OCI-LY3 (cell line): Measurements from ENCODE around the gene ZMYND19.

Experiments
- EZH2phosphoT487 ChIP-seq: fragments of 200-600 bp; shearing (Covaris generic); IDR thresholded peaks from 2 replicates; pipeline ENCODE4 v1.6.1; 2018; ENCODE audit warnings: antibody characterized with exemption, mixed run types, low read depth
- TF ChIP-seq, protein P1 (sequence below): fragments of 200-600, 300-600 bp; sonication (generic); IDR thresholded peaks from 2 replicates; pipeline ENCODE4 v1.5.1; 2014; ENCODE audit warnings: antibody characterized with exemption, low read length, low read depth

GRCh38 chr9:137544176-137544760 is 46.0 kb downstream of the ZMYND19 start:
- TF ChIP-seq, protein P1, sequence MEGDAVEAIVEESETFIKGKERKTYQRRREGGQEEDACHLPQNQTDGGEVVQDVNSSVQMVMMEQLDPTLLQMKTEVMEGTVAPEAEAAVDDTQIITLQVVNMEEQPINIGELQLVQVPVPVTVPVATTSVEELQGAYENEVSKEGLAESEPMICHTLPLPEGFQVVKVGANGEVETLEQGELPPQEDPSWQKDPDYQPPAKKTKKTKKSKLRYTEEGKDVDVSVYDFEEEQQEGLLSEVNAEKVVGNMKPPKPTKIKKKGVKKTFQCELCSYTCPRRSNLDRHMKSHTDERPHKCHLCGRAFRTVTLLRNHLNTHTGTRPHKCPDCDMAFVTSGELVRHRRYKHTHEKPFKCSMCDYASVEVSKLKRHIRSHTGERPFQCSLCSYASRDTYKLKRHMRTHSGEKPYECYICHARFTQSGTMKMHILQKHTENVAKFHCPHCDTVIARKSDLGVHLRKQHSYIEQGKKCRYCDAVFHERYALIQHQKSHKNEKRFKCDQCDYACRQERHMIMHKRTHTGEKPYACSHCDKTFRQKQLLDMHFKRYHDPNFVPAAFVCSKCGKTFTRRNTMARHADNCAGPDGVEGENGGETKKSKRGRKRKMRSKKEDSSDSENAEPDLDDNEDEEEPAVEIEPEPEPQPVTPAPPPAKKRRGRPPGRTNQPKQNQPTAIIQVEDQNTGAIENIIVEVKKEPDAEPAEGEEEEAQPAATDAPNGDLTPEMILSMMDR = no peak
- no peak for TF ChIP-seq EZH2phosphoT487
